BE2C (cell line): ENCODE results near the gene MALL.

ENCODE experiments used
- DNase-seq: peaks from one replicate; pipeline ENCODE4 v3.0.0-alpha.2; 2020
- H3K27me3 ChIP-seq: fragments of 250-450 bp; sonication (Bioruptor Pico); 2 replicates; pipeline ENCODE4 v1.5.1; 2020; ENCODE audit warnings: mild to moderate bottlenecking
- H3K36me3 ChIP-seq: fragments of 250-450 bp; sonication (Bioruptor Pico); 2 replicates; pipeline ENCODE4 v1.5.1; 2020; ENCODE audit warnings: mild to moderate bottlenecking
- H3K4me1 ChIP-seq: fragments of 250-450 bp; sonication (Bioruptor Pico); 2 replicates; pipeline ENCODE4 v1.5.1; 2020
- H3K4me3 ChIP-seq: 2 replicates; pipeline ENCODE4 v1.5.1; 2011; ENCODE audit warnings: low read depth, low read length
- H3K9me3 ChIP-seq: fragments of 250-450 bp; sonication (Bioruptor Pico); 2 replicates; pipeline ENCODE4 v1.5.1; 2020
- CTCF ChIP-seq: IDR thresholded peaks from 2 replicates; pipeline ENCODE4 v1.5.1; 2012; ENCODE audit warnings: mild to moderate bottlenecking, low read depth, low read length

Gene MALL

GRCh38 chr2:110124038-110124825, 8.6 kb upstream of the MALL start:
- DNase-seq: no peak
- H3K27me3 ChIP-seq: no peaks in the 10 kb centered on the region
- no peak overlapping the region for H3K4me3 ChIP-seq
- H3K36me3 ChIP-seq: no peaks in the 10 kb centered on the region
- H3K9me3 ChIP-seq: no peaks in the 10 kb centered on the region
- no peaks in the 10 kb centered on the region for H3K4me1 ChIP-seq
- no peak for TF ChIP-seq CTCF

GRCh38 chr2:110121592-110121991, 6.0 kb upstream of the MALL start:
- H3K4me3 ChIP-seq: no peak overlapping the region

GRCh38 chr2:110121052-110121334, 5.4 kb upstream of the MALL start:
- DNase-seq: no peak
- H3K4me3 ChIP-seq: no peak overlapping the region
- TF ChIP-seq CTCF: no peak
- no peaks in the 10 kb centered on the region for H3K36me3 ChIP-seq
- H3K27me3 ChIP-seq: no peaks in the 10 kb centered on the region
- no peaks in the 10 kb centered on the region for H3K4me1 ChIP-seq
- no peaks in the 10 kb centered on the region for H3K9me3 ChIP-seq

More at GRCh38 chr2:110121592-110121991, 6.0 kb upstream of the MALL start:
- Histone ChIP-seq H3K36me3 (no peaks in the 10 kb centered on the region), H3K27me3 (no peaks in the 10 kb centered on the region), H3K9me3 (no peaks in the 10 kb centered on the region), H3K4me1 (no peaks in the 10 kb centered on the region)
- TF ChIP-seq CTCF: no peak
- DNase-seq: no peak

- H3K4me1 ChIP-seq: no peaks in the 10 kb centered on the region
- no peak for DNase-seq
- no peak overlapping the region for H3K4me3 ChIP-seq
- TF ChIP-seq CTCF: no peak
- H3K36me3 ChIP-seq: no peaks in the 10 kb centered on the region
- H3K9me3 ChIP-seq: no peaks in the 10 kb centered on the region
- no peaks in the 10 kb centered on the region for H3K27me3 ChIP-seq
These were observed 4.8 kb upstream of the MALL start for GRCh38 chr2:110120171-110121051.

GRCh38 chr2:110116033-110116710, 550 bp upstream of the MALL start:
- Histone ChIP-seq H3K4me3 (no peak overlapping the region), H3K27me3 (no peaks in the 10 kb centered on the region), H3K9me3 (no peaks in the 10 kb centered on the region), H3K36me3 (no peaks in the 10 kb centered on the region), H3K4me1 (no peaks in the 10 kb centered on the region)
- no peak for DNase-seq
- peak; percentile 16; the same call in 1 of the 2 replicates for TF ChIP-seq CTCF
